HCT116 (cell line): ENCODE data around the gene PTPN7. TPM values are rescaled to one million over a fixed set of nuclear protein-coding genes. Genes with fewer than 3 reads are reported as not detected.

Source experiments
- ATAC-seq: fragments of 200-7000 bp; cut with Tn5 transposase; 2 replicates; pipeline ENCODE4 v1.9.1; 2020; ENCODE audit warnings: mild to moderate bottlenecking, moderate library complexity
- BruUV-seq: library from RNA; stranded (reverse); fragments of 400-500 nt; replicated peaks from 2 replicates; lab custom pipeline; 2021; lab: Mats Ljungman, UMichigan
- CTCF ChIA-PET: fragments of 300-600 bp; sonication (Branson Sonifier 250); formaldehyde crosslinking; loops from one replicate; lab custom pipeline; 2021; ENCODE audit warnings: antibody characterized with exemption; lab: Charles Lee
- POLR2A ChIA-PET: fragments of 300-600, 350-600 bp; sonication (Branson Sonifier 250); formaldehyde crosslinking; loops from one replicate; lab custom pipeline; 2021; ENCODE audit warnings: antibody characterized with exemption; lab: Charles Lee
- RAD21 ChIA-PET, 2 experiments: fragments of 300-600 bp; sonication (Branson Sonifier 250); formaldehyde crosslinking; loops; one replicate each; lab custom pipeline; 2023; ENCODE audit warnings: low total read pairs in 2 of 2; ENCODE audit not compliant: uncharacterized antibody in 2 of 2, unreplicated experiment in 2 of 2, low non-redundant PET in 1 of 2; lab: Charles Lee
- DNase-seq: peaks from one replicate; pipeline ENCODE4 v3.0.0-alpha.2; 2010; ENCODE audit warnings: low read depth, low spot score
- H2AFZ ChIP-seq: fragments of 200-600 bp; shearing (Covaris generic), sonication (generic); 2 replicates; pipeline ENCODE4 v1.6.1; 2017; ENCODE audit warnings: low read depth, mixed run types, mixed read lengths, antibody characterized with exemption, low read length; ENCODE audit not compliant: poor library complexity, severe bottlenecking
- H3K27ac ChIP-seq: 2 replicates; pipeline ENCODE4 v1.5.1; 2012; ENCODE audit warnings: low read depth, low read length
- H3K27me3 ChIP-seq: fragments of 200-600 bp; sonication (generic); 2 replicates; pipeline ENCODE4 v1.6.1; 2016; ENCODE audit warnings: mixed run types, low read length, mixed read lengths; ENCODE audit not compliant: insufficient read depth
- H3K36me3 ChIP-seq, 2 experiments: fragments of 200-500 bp in 1 of 2; fragments of 200-600 bp in 1 of 2; sonication (Bioruptor generic) in 1 of 2; sonication (generic) in 1 of 2; 2 replicates each; pipeline versions ENCODE4 v1.5.1 to v1.6.1; 2014 to 2016; ENCODE audit warnings: low read length in 2 of 2, inconsistent platforms in 1 of 2, mixed read lengths in 1 of 2, mixed run types in 1 of 2; ENCODE audit not compliant: insufficient read depth in 2 of 2, control insufficient read depth in 1 of 2
- H3K4me1 ChIP-seq, 2 experiments: fragments of 200-600 bp in 1 of 2; sonication (generic) in 1 of 2; 2 replicates each; pipeline versions ENCODE4 v1.5.1 to v1.6.1; 2012 to 2017; ENCODE audit warnings: low read length in 2 of 2, inconsistent platforms in 1 of 2, mild to moderate bottlenecking in 1 of 2, mixed read lengths in 1 of 2, mixed run types in 1 of 2, moderate library complexity in 1 of 2; ENCODE audit not compliant: insufficient read depth in 2 of 2, control insufficient read depth in 1 of 2
- H3K4me2 ChIP-seq: fragments of 200-600 bp; sonication (generic); 2 replicates; pipeline ENCODE4 v1.6.1; 2017; ENCODE audit warnings: mixed run types, low read length, mixed read lengths
- H3K4me3 ChIP-seq, 2 experiments: fragments of 200-600 bp in 1 of 2; sonication (generic) in 1 of 2; replicated peaks in 1 of 2; 2 replicates each; pipeline ENCODE4 v1.5.1; 2011 to 2016; ENCODE audit warnings: low read length in 2 of 2, control low read depth in 1 of 2, low read depth in 1 of 2, mild to moderate bottlenecking in 1 of 2, mixed read lengths in 1 of 2, mixed run types in 1 of 2
- H3K79me2 ChIP-seq: fragments of 200-600 bp; sonication (generic); 2 replicates; pipeline ENCODE4 v1.6.1; 2017; ENCODE audit warnings: mild to moderate bottlenecking, mixed run types, low read length, moderate library complexity, mixed read lengths; ENCODE audit not compliant: insufficient read depth
- H3K9ac ChIP-seq: fragments of 200-600 bp; sonication (generic); 2 replicates; pipeline ENCODE4 v1.6.1; 2016; ENCODE audit warnings: low read length, mixed read lengths
- H3K9me2 ChIP-seq: fragments of 200-600 bp; sonication (generic), shearing (Covaris generic); 2 replicates; pipeline ENCODE4 v1.6.1; 2017; ENCODE audit warnings: mixed run types, mild to moderate bottlenecking, moderate library complexity; ENCODE audit not compliant: insufficient read depth
- H3K9me3 ChIP-seq, 2 experiments: fragments of 200-500 bp in 1 of 2; fragments of 200-600 bp in 1 of 2; sonication (Bioruptor generic) in 1 of 2; sonication (generic) in 1 of 2; 2 replicates each; pipeline ENCODE4 v1.6.1; 2014 to 2017; ENCODE audit warnings: low read length in 2 of 2, mixed read lengths in 2 of 2, inconsistent platforms in 1 of 2, low read depth in 1 of 2, mild to moderate bottlenecking in 1 of 2, mixed run types in 1 of 2, moderate library complexity in 1 of 2; ENCODE audit not compliant: control insufficient read depth in 1 of 2, insufficient read depth in 1 of 2
- H4K20me1 ChIP-seq: fragments of 200-600 bp; sonication (generic), shearing (Covaris generic); 2 replicates; pipeline ENCODE4 v1.6.1; 2017; ENCODE audit warnings: mixed run types, mild to moderate bottlenecking, moderate library complexity; ENCODE audit not compliant: insufficient read depth
- CTCF ChIP-seq, 3 experiments: fragments of 200-600 bp in 1 of 3; sonication (generic) in 1 of 3; IDR thresholded peaks in 2 of 3; conservative IDR thresholded peaks in 1 of 3; 2 replicates each; pipeline ENCODE4 v1.5.1; 2012 to 2017; ENCODE audit warnings: low read depth in 2 of 3, low read length in 2 of 3, antibody characterized with exemption in 1 of 3, borderline replicate concordance in 1 of 3, control low read depth in 1 of 3, mild to moderate bottlenecking in 1 of 3, mixed read lengths in 1 of 3, mixed run types in 1 of 3, moderate library complexity in 1 of 3; ENCODE audit not compliant: insufficient read depth in 1 of 3
- YY1 ChIP-seq: IDR thresholded peaks from 2 replicates; pipeline ENCODE4 v1.6.1; 2011; ENCODE audit warnings: low read length, low read depth, moderate library complexity, mild to moderate bottlenecking; ENCODE audit not compliant: insufficient replicate concordance; ENCODE audit errors: extremely low read depth
- ZFX ChIP-seq: fragments of 450-650 bp; IDR thresholded peaks from 2 replicates; pipeline ENCODE4 v1.6.1; 2017
- intact Hi-C: fragments of 100-400 bp; cut with micrococcal nuclease; formaldehyde crosslinking; loops from 2 replicates; pipeline ENCODE4 v1.10.0; 2022
- total RNA-seq: library from RNA; stranded (reverse); gene quantifications from one replicate; pipeline ENCODE4 v1.2.1, GENCODE V29; 2021; ENCODE audit not compliant: unreplicated experiment

Gene PTPN7
- total RNA-seq, 1 experiment from 2014 or later, result 0.76 TPM

- Histone ChIP-seq H3K4me1 (peaks cover 0 to under 1% of the 10 kb centered on the region in 2 experiments; a peak in 2 of 4 replicates), H3K36me3 (no peaks in the 10 kb centered on the region), H3K27me3 (no peaks in the 10 kb centered on the region; the same call in 1 of the 2 replicates), H4K20me1 (no peaks in the 10 kb centered on the region), H3K4me3 (no peak overlapping the region), H2AFZ (no peak overlapping the region), H3K9ac (no peak overlapping the region), H3K9me2 (no peaks in the 10 kb centered on the region), H3K27ac (no peak overlapping the region), H3K79me2 (no peaks in the 10 kb centered on the region), H3K4me2 (no peak overlapping the region), H3K9me3 (no peaks in the 10 kb centered on the region)
- ChIA-PET RAD21 (interaction anchor here (0.6 to 0.7 kb wide), 2 partner anchors 16 to 75 kb away, joined by 3 read pairs; no protein-coding TSS in a partner anchor), POLR2A (interaction anchor here (1.3 kb wide), 1 partner anchor 180 kb away, joined by 3 read pairs; the partner anchor contains the start of gene ELF3), CTCF (interaction anchor here (0.6 to 2.9 kb wide), 14 partner anchors 10 to 530 kb away, joined by 3 to 31 read pairs (median 4); partner anchors contain the start of gene UBE2T)
- no TSS peak for BruUV-seq
- DNase-seq, result no peak
- intact Hi-C loops, result loop anchor here (1.0 to 10.0 kb wide), 3 partner anchors 47 to 435 kb away; no protein-coding TSS in a partner anchor
- peak in 2 of 3 experiments; percentile 33 to 41; a peak in 3 of 6 replicates for TF ChIP-seq CTCF (IDR thresholded peaks at IDR 0.05 in 2 of 3, conservative IDR thresholded peaks at IDR 0.05 in 1 of 3; ENCODE audit: borderline replicate concordance in 1 of 3, insufficient read depth in 1 of 3, low read depth in 2 of 3, low read length in 2 of 3)
- no peak for TF ChIP-seq ZFX
- no peak for TF ChIP-seq YY1
- peak; percentile 45 for ATAC-seq
Observed at GRCh38 chr1:202189918-202190715, 29.7 kb upstream of the PTPN7 start.
